C4-2B (cell line): ENCODE results near the gene COG7.

Experiments used
- ZFX ChIP-seq: fragments of 450-650 bp; IDR thresholded peaks from 2 replicates; pipeline ENCODE4 v1.6.1; 2017
- TF ChIP-seq, protein P1 (sequence below): fragments of 450-650 bp; conservative IDR thresholded peaks from 2 replicates; pipeline ENCODE4 v1.5.1; 2017; ENCODE audit warnings: mild to moderate bottlenecking

DNA sequence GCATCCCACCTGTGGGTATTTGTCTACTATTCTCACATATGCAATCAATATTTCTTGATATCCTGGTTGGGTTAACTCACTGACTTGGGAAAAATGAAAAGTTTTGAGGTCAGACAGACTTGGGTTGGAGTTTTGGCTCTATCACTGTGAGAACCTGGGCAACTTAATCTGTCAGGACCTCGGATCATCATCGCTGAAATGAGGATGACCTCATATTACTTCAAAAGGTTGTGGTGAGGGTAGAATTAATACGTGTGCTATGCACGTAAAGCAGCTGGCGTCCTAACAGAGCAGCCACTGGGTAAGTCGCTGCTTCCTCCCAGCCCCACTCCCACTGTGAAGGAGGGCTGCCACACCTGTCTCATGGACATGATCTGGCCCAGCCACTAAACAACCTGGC is 57.3 kb downstream of the COG7 start:
- TF ChIP-seq, protein P1, sequence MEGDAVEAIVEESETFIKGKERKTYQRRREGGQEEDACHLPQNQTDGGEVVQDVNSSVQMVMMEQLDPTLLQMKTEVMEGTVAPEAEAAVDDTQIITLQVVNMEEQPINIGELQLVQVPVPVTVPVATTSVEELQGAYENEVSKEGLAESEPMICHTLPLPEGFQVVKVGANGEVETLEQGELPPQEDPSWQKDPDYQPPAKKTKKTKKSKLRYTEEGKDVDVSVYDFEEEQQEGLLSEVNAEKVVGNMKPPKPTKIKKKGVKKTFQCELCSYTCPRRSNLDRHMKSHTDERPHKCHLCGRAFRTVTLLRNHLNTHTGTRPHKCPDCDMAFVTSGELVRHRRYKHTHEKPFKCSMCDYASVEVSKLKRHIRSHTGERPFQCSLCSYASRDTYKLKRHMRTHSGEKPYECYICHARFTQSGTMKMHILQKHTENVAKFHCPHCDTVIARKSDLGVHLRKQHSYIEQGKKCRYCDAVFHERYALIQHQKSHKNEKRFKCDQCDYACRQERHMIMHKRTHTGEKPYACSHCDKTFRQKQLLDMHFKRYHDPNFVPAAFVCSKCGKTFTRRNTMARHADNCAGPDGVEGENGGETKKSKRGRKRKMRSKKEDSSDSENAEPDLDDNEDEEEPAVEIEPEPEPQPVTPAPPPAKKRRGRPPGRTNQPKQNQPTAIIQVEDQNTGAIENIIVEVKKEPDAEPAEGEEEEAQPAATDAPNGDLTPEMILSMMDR = no peak
- TF ChIP-seq ZFX = no peak
